ENCODE measurements around the gene FAM222A.

FAM222A gene

GRCh38 chr12:109710747-109711595 lies 2.7 kb upstream of the FAM222A start:
- no peak for DNase-seq (ENCODE audit: low read depth)

DNA sequence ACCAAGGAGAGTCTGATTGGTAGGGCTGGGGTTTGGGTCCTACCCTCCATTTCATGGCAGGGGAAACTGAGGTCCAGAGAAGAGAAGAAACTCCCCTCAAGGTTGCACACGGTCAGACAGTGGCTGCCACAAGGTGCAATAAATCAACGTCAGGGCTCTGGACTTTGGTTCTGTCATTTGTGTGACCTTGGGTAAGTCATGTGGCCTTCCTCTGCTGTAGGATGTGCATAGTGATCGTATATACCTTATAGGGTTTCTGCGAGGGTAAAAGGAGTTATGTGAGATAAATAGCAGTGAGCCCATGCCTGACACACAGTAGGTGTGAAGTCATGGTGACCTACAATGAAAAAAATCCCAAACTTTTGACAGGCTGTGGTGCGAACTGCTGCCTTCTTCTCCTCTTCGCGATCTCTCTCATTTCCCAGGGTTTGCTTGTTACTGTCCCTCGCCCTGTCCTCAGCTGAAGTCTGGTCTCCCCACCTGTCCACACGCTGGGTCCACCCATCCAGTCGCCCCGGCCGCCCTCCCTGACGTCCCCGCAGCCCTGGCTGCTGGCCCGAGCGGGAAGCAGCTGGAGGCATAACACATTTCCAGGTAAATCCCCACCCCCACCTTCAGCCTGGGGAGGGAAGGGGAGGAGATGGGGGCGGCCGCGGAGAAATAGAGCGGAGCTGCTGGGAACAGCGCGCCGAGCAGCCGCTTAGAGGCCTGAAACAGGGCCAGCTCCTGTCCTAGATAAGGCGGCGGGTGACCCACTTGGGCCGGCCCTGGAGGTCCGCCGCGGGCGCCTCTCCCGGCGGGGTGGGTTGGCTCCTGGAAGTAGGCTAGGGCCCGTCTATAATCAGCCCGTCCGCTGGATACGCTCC lies 1.8 kb upstream of the FAM222A start:
- no peak for DNase-seq (ENCODE audit: low read depth)

DNA sequence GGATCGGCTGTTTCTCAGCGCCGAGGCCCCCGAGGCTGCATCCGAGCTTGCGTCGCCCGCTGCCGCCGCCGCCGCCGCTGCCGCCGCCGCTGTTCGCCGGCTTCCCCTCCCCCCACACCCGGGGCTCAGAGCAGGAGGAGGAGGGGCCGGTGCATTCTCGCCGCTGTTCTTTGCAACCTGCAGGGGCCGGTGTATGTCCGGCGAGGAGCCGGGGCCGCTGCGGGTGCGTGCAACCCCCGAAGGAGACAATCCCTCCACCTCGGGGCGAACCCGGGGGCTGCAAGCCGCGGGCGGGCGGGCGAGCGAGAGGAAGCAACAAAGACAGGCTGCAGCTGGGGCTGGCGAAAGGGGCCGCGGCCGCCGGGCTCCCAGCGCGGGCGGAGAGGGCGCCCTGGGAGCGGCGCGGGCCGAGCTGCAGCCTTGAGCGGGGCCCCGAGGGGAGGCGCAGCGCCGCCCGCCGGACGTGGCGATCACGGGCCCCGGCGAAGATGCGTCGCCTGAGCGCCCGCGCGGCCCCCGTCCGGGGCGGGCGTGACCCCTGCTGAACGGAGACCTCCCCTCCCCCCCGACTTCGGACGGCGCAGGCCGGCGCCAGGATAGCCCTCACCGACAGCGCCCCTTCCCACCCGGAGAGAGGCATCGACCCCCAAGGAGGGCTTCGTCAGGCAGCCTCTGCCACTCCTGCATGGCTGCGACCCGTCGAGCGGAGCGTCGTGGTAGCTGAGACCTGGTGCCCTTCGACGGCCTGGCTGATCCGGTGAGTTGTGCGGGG lies 702 bp downstream of the FAM222A start:
- DNase-seq (ENCODE audit: low read depth): no peak

- DNase-seq (ENCODE audit: low read depth): no peak
Observed at GRCh38 chr12:109714913-109715244, 1.3 kb downstream of the FAM222A start.

- DNase-seq (ENCODE audit: low read depth): no peak
Observed at GRCh38 chr12:109715310-109716091, 1.9 kb downstream of the FAM222A start.

GRCh38 chr12:109716092-109716479 lies 2.5 kb downstream of the FAM222A start:
- DNase-seq (ENCODE audit: low read depth): no peak

DNA sequence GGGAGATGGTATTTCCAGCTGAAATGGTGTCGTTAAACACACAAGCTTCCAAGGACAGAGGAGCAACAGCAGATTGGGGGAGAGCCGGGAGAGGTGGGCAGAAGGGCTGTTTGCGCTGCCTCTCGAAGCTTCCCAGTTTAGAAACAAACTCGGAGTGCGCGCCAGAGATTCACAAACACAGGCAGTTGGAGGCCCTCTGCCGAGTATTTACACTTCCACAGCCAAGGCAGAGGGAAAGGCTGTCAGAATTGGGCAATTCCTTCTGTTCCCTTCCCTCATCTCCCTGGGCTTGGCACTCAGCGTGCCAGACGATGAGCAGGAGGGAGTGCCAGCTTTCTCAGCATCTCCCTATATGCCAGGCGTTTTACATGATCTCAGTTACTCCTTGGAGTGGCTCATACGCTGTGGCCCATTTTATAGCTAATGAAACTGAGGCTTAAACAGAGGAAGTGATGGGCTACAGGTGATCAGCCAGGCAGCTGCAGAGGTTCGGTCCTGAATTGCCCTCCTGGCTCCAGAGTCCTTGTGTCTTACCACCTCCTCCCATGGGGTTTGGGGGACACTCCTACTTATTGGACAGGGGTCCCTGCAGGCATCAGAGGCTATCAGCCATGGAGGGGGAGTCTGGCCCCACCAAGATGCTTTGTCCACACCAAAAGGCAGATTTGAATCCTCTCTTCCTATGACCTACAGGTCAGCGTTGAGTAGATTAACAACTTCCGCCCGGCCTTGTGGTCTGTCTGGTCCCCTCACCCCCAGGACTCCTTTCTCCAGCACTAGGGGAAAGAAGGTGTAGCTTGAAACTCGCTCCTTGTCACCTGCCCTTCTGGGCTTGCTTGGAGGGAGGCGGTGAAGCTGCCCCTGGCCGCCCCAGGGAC lies 3.1 kb downstream of the FAM222A start:
- DNase-seq (ENCODE audit: low read depth): no peak

GRCh38 chr12:109717390-109718357 lies 4.0 kb downstream of the FAM222A start:
- DNase-seq (ENCODE audit: low read depth): no peak

DNA sequence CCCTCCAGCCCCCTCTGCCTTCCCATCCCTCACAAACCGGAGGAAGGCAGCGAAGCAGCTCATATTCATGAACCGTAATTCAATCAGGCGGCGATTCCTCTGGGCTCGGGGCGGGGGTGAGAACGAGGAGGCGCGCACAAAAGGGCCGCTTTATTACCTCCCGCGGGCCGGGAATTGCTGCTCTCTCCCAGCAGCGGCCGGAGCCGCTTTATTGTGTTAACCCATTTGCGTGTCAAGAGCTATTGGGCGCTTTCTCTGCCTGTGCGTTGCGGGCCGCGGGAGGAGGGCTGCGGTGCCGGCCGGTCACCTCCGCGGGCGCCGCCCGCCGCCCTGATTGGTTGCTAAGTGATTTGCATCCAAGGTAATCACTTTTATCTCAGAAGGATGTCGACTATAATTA lies 4.8 kb downstream of the FAM222A start:
- no peak for DNase-seq (ENCODE audit: low read depth)

GRCh38 chr12:109719123-109720022 lies 5.7 kb downstream of the FAM222A start:
- no peak for DNase-seq (ENCODE audit: low read depth)

DNA sequence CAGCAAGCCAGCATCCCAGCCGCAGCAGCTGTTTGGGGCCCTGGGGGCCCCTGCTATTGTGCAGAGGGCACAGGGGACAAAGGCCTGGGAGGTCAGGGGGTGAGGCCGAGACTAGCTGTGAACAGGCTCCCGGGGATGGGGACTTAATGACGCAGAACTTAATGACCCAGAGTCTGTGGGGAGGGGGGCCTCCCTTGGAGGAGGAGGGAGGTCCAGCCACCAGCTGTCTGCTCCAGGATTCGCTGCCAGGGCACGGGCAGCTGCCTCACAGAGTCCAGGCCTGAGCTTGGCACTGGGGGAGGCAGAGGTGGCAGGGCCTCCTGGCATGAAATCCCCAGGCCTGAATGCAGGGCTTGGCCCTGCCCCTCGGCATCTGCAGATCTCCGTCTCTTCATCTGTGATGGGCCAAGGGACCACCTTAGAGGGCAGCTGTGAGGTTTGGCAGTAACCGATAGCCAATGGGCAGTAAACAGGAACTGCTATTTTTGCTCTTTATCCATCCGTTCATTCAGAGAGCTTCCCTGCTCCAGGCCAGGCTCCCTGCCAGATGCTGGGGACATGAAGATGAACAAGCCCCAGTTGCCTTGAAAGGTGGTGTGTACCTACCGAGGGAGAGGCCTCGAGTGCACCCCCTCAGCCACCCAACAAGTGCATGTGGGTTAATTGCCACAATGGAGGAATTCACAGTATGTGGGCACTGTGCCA lies 6.7 kb downstream of the FAM222A start:
- DNase-seq (ENCODE audit: low read depth): no peak

DNA sequence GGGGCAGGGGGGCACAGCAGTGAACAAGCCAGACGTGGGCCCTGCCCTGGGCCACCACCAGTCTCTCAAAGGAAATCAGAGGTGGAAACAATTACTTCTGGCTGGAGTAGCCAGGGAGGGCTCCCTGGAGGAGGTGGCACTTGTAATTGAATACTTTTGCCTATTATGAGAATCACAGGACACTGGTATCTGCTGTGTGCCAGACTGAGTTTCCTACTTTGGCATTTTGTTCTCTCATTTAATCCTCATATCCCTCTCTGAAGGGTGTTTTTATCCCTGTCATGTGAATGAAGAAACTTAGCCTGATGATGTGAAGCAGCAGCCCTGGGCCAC lies 7.2 kb downstream of the FAM222A start:
- DNase-seq (ENCODE audit: low read depth): no peak

GRCh38 chr12:109721276-109721675 lies 7.7 kb downstream of the FAM222A start:
- no peak for DNase-seq (ENCODE audit: low read depth)

DNA sequence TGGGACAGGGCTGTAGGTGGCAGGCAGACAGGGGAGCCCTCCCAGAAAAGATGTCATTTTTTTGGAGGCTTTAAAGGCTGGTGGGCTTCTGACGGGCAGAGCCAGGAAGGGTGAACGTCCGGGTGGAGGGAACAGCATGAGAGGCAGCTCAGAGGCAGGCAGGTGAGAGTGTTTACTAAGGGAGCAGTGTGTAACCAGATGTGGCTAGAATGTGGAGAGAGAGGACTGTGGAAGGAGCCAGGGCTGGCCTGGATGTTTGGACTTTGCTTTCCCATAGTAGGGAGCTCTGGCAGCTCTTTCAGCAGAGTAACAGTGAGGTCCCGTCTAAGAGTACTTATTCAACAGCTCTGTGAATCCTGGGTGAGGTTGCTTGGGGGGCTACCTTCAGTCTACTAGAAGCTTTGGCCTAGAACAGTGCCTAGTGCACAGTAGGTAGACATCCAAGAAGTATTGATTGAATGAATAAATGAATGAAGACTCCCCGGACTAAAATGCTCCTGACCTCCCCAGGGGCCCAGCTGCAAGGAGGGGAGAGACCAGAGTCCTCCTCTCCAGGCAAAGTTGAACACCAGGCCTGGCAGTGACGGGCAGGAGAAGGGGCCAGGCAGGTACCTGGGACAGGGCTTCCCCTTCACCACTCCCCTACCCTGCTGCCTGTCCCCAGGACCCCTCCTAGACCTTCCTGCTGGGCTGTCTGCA lies 8.5 kb downstream of the FAM222A start:
- DNase-seq (ENCODE audit: low read depth): no peak

DNA sequence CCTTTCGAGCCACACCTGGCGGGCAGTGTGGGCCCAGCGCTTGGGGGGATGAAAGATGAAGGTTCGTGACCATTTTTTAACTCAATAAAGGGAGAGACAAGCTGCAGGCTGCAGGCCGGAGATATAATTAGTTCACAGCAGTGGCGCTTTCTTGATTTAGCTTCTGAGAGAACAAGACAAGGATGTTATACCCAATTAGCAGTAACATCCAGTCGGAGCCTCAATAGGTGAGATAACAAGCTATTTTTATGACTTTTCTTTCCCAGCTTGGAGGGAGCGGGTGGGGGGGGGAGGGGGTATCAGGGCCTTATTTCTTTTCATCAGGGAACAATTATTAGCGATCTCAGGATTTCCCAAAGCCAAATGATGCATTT lies 9.1 kb downstream of the FAM222A start:
- no peak for DNase-seq (ENCODE audit: low read depth)

DNA sequence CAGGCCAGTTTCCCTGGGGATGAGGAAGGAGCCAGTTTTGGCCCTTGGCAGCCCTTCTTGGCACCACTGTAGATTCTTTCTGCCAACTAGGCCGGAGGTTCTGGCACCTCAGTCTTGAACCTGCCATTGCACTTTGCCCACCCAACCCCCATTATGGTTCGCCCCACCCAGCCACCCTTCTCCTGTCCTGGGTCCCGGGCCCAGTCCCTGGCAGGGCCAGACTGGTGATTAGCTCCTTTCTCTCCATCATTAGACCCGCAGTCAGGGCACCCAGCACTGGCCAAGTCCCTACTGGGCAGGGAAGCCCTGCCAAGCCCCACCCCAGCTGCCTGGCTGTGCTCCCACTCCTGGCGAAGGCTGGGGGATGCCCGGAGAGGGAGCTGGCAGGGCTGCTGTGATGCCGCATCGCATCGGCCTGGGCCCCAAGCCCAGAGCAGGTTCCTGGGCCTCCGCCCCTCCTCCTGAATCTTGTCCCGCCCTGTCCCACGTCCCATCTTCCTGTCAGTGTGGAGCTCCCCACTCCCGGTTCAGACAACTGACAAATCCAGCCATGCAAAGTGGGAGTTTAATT lies 9.8 kb downstream of the FAM222A start:
- DNase-seq (ENCODE audit: low read depth): no peak

DNA sequence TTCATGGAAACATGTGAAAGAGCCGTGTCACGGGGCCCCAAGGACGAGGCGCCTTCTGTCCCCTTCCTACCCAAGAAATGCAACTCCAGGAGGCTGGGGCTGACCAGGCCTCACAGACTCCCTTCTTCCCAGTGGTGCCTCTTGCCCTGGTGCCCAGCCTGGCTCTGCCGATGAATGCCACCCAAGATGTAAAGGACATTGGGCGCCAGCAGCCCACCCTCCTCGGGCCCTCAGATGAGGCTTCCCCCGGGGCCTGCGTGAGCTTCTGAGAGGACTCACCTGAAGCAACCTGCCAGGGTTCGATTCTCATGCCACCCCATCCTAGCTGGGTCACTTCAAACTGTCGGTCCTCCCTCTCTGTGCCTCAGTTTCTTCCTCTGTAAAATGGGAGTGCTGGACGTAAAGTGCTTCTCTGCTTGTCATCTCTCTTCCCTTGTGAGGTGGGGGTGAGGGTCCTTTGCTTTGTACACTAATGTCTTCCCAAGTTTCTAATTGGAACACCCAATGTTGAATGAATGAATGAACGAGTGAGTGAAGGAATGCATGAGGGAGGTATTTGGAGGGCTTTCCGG lies 10.8 kb downstream of the FAM222A start:
- DNase-seq (ENCODE audit: low read depth): no peak
